Measurements from ENCODE around the gene SERPINB10. TPM values are rescaled to one million over a fixed set of nuclear protein-coding genes. Genes with fewer than 3 reads are reported as not detected.

SERPINB10 gene, protein sequence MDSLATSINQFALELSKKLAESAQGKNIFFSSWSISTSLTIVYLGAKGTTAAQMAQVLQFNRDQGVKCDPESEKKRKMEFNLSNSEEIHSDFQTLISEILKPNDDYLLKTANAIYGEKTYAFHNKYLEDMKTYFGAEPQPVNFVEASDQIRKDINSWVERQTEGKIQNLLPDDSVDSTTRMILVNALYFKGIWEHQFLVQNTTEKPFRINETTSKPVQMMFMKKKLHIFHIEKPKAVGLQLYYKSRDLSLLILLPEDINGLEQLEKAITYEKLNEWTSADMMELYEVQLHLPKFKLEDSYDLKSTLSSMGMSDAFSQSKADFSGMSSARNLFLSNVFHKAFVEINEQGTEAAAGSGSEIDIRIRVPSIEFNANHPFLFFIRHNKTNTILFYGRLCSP
- total RNA-seq (2021; ENCODE audit: unreplicated experiment) (not detected), Bru-seq, nascent RNA (not detected), BruChase-seq, experiment 1, labeled RNA remaining after a 6-hour chase (not detected), BruChase-seq, experiment 2, labeled RNA remaining after a 2-hour chase (not detected)
- polyA plus RNA-seq (2012): not detected in 2 replicates
- long read RNA-seq: 0 reads

DNA sequence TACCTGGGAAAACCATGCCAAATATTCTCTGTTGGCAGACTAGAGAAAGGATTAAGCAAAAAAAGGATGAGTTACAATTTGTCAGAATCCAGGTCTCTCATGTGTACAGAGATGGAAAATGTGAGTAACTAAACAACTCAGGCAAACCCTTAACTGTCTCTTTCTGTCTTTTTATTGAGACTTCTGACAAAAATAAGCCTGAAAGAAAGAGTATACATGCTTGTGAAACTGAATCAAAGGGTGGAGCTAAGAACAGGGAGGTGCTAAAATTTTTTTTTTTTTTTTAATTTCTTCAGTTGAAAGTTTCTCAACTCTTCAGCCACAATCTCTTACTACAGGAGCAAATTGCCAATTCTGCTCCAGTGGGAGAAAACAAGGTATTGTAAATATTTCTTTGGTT is at the start of gene SERPINB10:
Gene SERPINB10, plus strand, starts transcription at position 295 of the 400 bp plus-strand sequence. CDS start 7,553 bp downstream, outside the sequence.
- no peak within 1 kb of the TSS for H3K27ac ChIP-seq (ENCODE audit: low read depth, low read length)
- H2AFZ ChIP-seq (ENCODE audit: low read depth, low read length, poor library complexity, severe bottlenecking): no peak within 1 kb of the TSS
- RAD21 ChIA-PET (ENCODE audit: low non-redundant PET in 1 of 2, low total read pairs in 2 of 2, uncharacterized antibody in 2 of 2, unreplicated experiment in 2 of 2): no interaction called here
- DNase-seq (ENCODE audit: low read depth, low spot score) (no peak), ATAC-seq (no peak)
- intact Hi-C loops (cut with micrococcal nuclease): no loop called here
- POLR2A ChIA-PET: no interaction called here
- CTCF ChIA-PET: interaction anchor here (2.2 kb wide), 1 partner anchor 28 kb away, joined by 5 read pairs; no protein-coding TSS in a partner anchor
- no peak within 1 kb of the TSS for H3K4me3 ChIP-seq (replicated peaks in 1 of 2; ENCODE audit: low read depth in 1 of 2, low read length in 2 of 2)
- no peaks in the 10 kb centered on the region for H3K9me3 ChIP-seq (ENCODE audit: control insufficient read depth in 1 of 2, insufficient read depth in 1 of 2, low read depth in 1 of 2, low read length in 2 of 2)
- BruUV-seq (replicated peaks): no TSS peak
- no peaks in the 10 kb centered on the region for H3K27me3 ChIP-seq (ENCODE audit: insufficient read depth, low read length)
- no peak within 1 kb of the TSS for H3K4me2 ChIP-seq (ENCODE audit: low read length)
- no peaks in the 10 kb centered on the region for H3K9me2 ChIP-seq (ENCODE audit: insufficient read depth)
- TF ChIP-seq ZFX (IDR thresholded peaks at IDR 0.05): no peak
- no peak within 1 kb of the TSS for H3K9ac ChIP-seq (ENCODE audit: low read length)
- H3K4me1 ChIP-seq (ENCODE audit: control insufficient read depth in 1 of 2, insufficient read depth in 2 of 2, low read length in 2 of 2): no peaks in the 10 kb centered on the region
- H3K36me3 ChIP-seq (ENCODE audit: control insufficient read depth in 1 of 2, insufficient read depth in 2 of 2, low read length in 2 of 2): no peaks in the 10 kb centered on the region
- H4K20me1 ChIP-seq (ENCODE audit: insufficient read depth): no peaks in the 10 kb centered on the region
- H3K79me2 ChIP-seq (ENCODE audit: insufficient read depth, low read length): no peaks in the 10 kb centered on the region

DNA sequence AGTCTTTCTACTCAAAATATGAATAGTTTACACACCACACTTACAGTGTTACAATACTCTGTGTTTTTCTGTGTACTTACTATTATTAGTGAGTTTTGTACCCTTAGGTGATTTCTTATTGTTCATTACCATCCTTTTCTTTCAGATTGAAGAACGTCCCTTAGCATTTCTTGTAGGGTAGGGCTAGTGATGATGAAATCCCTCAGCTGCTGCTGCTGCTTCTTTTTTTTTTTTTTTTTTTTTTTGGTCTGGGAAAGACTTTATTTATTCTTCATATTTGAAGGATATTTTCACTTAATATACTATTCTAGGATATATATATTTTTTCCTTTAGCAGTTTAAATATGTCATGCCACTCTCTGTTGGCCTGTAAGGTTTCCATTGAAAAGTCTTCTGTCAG is 49.3 kb upstream of the SERPINB10 start:
- Histone ChIP-seq H3K79me2 (ENCODE audit: insufficient read depth, low read length) (no peaks in the 10 kb centered on the region), H3K36me3 (ENCODE audit: control insufficient read depth in 1 of 2, insufficient read depth in 2 of 2, low read length in 2 of 2) (no peaks in the 10 kb centered on the region), H3K4me3 (replicated peaks in 1 of 2; ENCODE audit: low read depth in 1 of 2, low read length in 2 of 2) (no peak overlapping the region), H4K20me1 (ENCODE audit: insufficient read depth) (no peaks in the 10 kb centered on the region), H3K9me3 (ENCODE audit: control insufficient read depth in 1 of 2, insufficient read depth in 1 of 2, low read depth in 1 of 2, low read length in 2 of 2) (no peaks in the 10 kb centered on the region), H3K9me2 (ENCODE audit: insufficient read depth) (no peaks in the 10 kb centered on the region), H3K4me1 (ENCODE audit: control insufficient read depth in 1 of 2, insufficient read depth in 2 of 2, low read length in 2 of 2) (no peaks in the 10 kb centered on the region), H3K9ac (ENCODE audit: low read length) (no peak overlapping the region), H3K27me3 (ENCODE audit: insufficient read depth, low read length) (no peaks in the 10 kb centered on the region), H3K4me2 (ENCODE audit: low read length) (no peak overlapping the region), H3K27ac (ENCODE audit: low read depth, low read length) (no peak overlapping the region), H2AFZ (ENCODE audit: low read depth, low read length, poor library complexity, severe bottlenecking) (no peak overlapping the region)
- RAD21 ChIA-PET (ENCODE audit: low non-redundant PET in 1 of 2, low total read pairs in 2 of 2, uncharacterized antibody in 2 of 2, unreplicated experiment in 2 of 2): no interaction called here
- BruUV-seq (replicated peaks): no TSS peak
- no peak for ATAC-seq
- intact Hi-C loops (cut with micrococcal nuclease): no loop called here
- no peak for DNase-seq (ENCODE audit: low read depth, low spot score)
- CTCF ChIA-PET: no interaction called here
- POLR2A ChIA-PET: no interaction called here
- TF ChIP-seq FOSL1 (IDR thresholded peaks at IDR 0.05; ENCODE audit: low read depth): no peak
- TF ChIP-seq ZFX (IDR thresholded peaks at IDR 0.05): no peak
- no peak for TF ChIP-seq RAD21 (IDR thresholded peaks at IDR 0.05; ENCODE audit: low read depth)
- TF ChIP-seq YY1 (IDR thresholded peaks at IDR 0.05; ENCODE audit: extremely low read depth, insufficient replicate concordance, low read depth, low read length): no peak
- TF ChIP-seq, protein P1, sequence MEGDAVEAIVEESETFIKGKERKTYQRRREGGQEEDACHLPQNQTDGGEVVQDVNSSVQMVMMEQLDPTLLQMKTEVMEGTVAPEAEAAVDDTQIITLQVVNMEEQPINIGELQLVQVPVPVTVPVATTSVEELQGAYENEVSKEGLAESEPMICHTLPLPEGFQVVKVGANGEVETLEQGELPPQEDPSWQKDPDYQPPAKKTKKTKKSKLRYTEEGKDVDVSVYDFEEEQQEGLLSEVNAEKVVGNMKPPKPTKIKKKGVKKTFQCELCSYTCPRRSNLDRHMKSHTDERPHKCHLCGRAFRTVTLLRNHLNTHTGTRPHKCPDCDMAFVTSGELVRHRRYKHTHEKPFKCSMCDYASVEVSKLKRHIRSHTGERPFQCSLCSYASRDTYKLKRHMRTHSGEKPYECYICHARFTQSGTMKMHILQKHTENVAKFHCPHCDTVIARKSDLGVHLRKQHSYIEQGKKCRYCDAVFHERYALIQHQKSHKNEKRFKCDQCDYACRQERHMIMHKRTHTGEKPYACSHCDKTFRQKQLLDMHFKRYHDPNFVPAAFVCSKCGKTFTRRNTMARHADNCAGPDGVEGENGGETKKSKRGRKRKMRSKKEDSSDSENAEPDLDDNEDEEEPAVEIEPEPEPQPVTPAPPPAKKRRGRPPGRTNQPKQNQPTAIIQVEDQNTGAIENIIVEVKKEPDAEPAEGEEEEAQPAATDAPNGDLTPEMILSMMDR (IDR thresholded peaks at IDR 0.05 in 2 of 3, conservative IDR thresholded peaks at IDR 0.05 in 1 of 3; ENCODE audit: borderline replicate concordance in 1 of 3, insufficient read depth in 1 of 3, low read depth in 2 of 3, low read length in 2 of 3): no peak
- TF ChIP-seq SRF (IDR thresholded peaks at IDR 0.05; ENCODE audit: low read depth): no peak
- TF ChIP-seq SIN3A (IDR thresholded peaks at IDR 0.05; ENCODE audit: low read depth): no peak
- TF ChIP-seq POLR2A (IDR thresholded peaks at IDR 0.05; ENCODE audit: borderline replicate concordance, extremely low read depth, insufficient read depth, insufficient read length): no peak
- no peak for TF ChIP-seq ELF1 (IDR thresholded peaks at IDR 0.05; ENCODE audit: borderline replicate concordance, low read depth)
- TF ChIP-seq JUND (IDR thresholded peaks at IDR 0.05): no peak
- TF ChIP-seq, protein P2, sequence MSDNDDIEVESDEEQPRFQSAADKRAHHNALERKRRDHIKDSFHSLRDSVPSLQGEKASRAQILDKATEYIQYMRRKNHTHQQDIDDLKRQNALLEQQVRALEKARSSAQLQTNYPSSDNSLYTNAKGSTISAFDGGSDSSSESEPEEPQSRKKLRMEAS (IDR thresholded peaks at IDR 0.05): no peak
